Fibroblast of lung (primary cell): ENCODE data around the gene PDHX. TPM values are rescaled to one million over a fixed set of nuclear protein-coding genes. Genes with fewer than 3 reads are reported as not detected.

Experiments
- DNase-seq, 2 donors: peaks; one replicate each; pipeline versions ENCODE4 v3.0.0 to v3.0.0-alpha.2; 2010; ENCODE audit warnings: low read depth in 2 of 2
- H2AFZ ChIP-seq: 2 replicates; pipeline ENCODE4 v1.5.1; 2012; ENCODE audit warnings: low read length, control low read depth, inconsistent platforms
- H3K27ac ChIP-seq: 2 replicates; pipeline ENCODE4 v1.5.1; 2011; ENCODE audit warnings: low read length, control low read depth; ENCODE audit not compliant: insufficient read depth
- H3K27me3 ChIP-seq: 2 replicates; pipeline ENCODE4 v1.5.1; 2011; ENCODE audit warnings: mild to moderate bottlenecking, low read length; ENCODE audit not compliant: control insufficient read depth, insufficient read depth
- H3K36me3 ChIP-seq: 2 replicates; pipeline ENCODE4 v1.5.1; 2011; ENCODE audit warnings: low read length; ENCODE audit not compliant: control insufficient read depth, insufficient read depth
- H3K4me1 ChIP-seq: 2 replicates; pipeline ENCODE4 v1.5.1; 2011; ENCODE audit warnings: low read length; ENCODE audit not compliant: control insufficient read depth, insufficient read depth; ENCODE audit errors: extremely low read depth
- H3K4me2 ChIP-seq: 2 replicates; pipeline ENCODE4 v1.5.1; 2011; ENCODE audit warnings: low read length, control low read depth; ENCODE audit not compliant: insufficient read depth; ENCODE audit errors: extremely low read depth
- H3K4me3 ChIP-seq, 4 experiments: fragments of 200-600 bp in 1 of 4; sonication (generic) in 1 of 4; replicated peaks in 1 of 4; 2 replicates each; pipeline ENCODE4 v1.5.1; 2011 to 2016; ENCODE audit warnings: low read length in 4 of 4, low read depth in 3 of 4, mild to moderate bottlenecking in 3 of 4, control low read depth in 2 of 4, inconsistent platforms in 1 of 4, mixed read lengths in 1 of 4; ENCODE audit not compliant: insufficient read depth in 1 of 4; ENCODE audit errors: control extremely low read depth in 1 of 4
- H3K79me2 ChIP-seq: 2 replicates; pipeline ENCODE4 v1.5.1; 2012; ENCODE audit warnings: mild to moderate bottlenecking, low read length, inconsistent platforms; ENCODE audit not compliant: control insufficient read depth, insufficient read depth
- H3K9ac ChIP-seq: 2 replicates; pipeline ENCODE4 v1.5.1; 2011; ENCODE audit warnings: mild to moderate bottlenecking, low read length, control low read depth; ENCODE audit not compliant: insufficient read depth
- H3K9me3 ChIP-seq: 2 replicates; pipeline ENCODE4 v1.5.1; 2012; ENCODE audit warnings: low read depth, low read length; ENCODE audit not compliant: control insufficient read depth, insufficient read depth
- H4K20me1 ChIP-seq: 2 replicates; pipeline ENCODE4 v1.5.1; 2011; ENCODE audit warnings: low read length; ENCODE audit not compliant: control insufficient read depth, insufficient read depth; ENCODE audit errors: extremely low read depth
- CTCF ChIP-seq, 2 donors: IDR thresholded peaks in 1 of 2; conservative IDR thresholded peaks in 1 of 2; 1 replicate in 1 of 2; 2 replicates in 1 of 2; pipeline ENCODE4 v1.5.1; 2011 to 2012; ENCODE audit warnings: low read length in 2 of 2, control low read depth in 1 of 2, inconsistent platforms in 1 of 2, low read depth in 1 of 2, mild to moderate bottlenecking in 1 of 2
- EZH2 ChIP-seq: IDR thresholded peaks from 2 replicates; pipeline ENCODE4 v1.5.1; 2012; ENCODE audit warnings: low read length, control low read depth, mild to moderate bottlenecking; ENCODE audit errors: missing control alignments
- polyA plus RNA-seq, 2 donors: library from polyadenylated mRNA; depleted of rRNA in 1 of 2; stranded (reverse) in 1 of 2; unstranded in 1 of 2; fragments of >200 nt; gene quantifications; 2 replicates each; pipeline ENCODE4 v1.2.1, GENCODE V29; 2011 to 2012; ENCODE audit warnings: missing spikeins in 1 of 2
- total RNA-seq: library from RNA; depleted of rRNA; stranded (reverse); fragments of >200 nt; gene quantifications from 2 replicates; pipeline ENCODE4 v1.2.1, GENCODE V29; 2014

PDHX gene
- total and polyA plus RNA-seq, 2 donors (not counting 1 experiment from before 2014, with no cell fraction given): 29.6 to 36.5 TPM

GRCh38 chr11:34997952-34998528, 81.6 kb downstream of the PDHX start:
- H2AFZ ChIP-seq: no peak overlapping the region
- no peak overlapping the region for H3K27ac ChIP-seq
- H3K4me1 ChIP-seq: peaks cover 2% of the 10 kb centered on the region
- H3K9me3 ChIP-seq: no peaks in the 10 kb centered on the region
- TF ChIP-seq EZH2 (no peak), CTCF (conservative IDR thresholded peaks at IDR 0.05 in 1 of 2, IDR thresholded peaks at IDR 0.05 in 1 of 2; ENCODE audit: low read depth in 1 of 2, low read length in 2 of 2) (peak; percentile 20 to 28)
- H3K4me2 ChIP-seq: no peak overlapping the region
- H3K4me3 ChIP-seq: no peak overlapping the region
- H3K27me3 ChIP-seq: no peaks in the 10 kb centered on the region
- H3K9ac ChIP-seq: no peak overlapping the region
- no peaks in the 10 kb centered on the region for H4K20me1 ChIP-seq
- peak; percentile 38 to 68 for DNase-seq
- H3K79me2 ChIP-seq: no peaks in the 10 kb centered on the region
- peaks cover 2% of the 10 kb centered on the region for H3K36me3 ChIP-seq

GRCh38 chr11:34999453-34999852, 83.0 kb downstream of the PDHX start:
- Histone ChIP-seq H3K27me3 (no peaks in the 10 kb centered on the region), H3K27ac (no peak overlapping the region), H3K4me2 (no peak overlapping the region), H2AFZ (no peak overlapping the region), H3K36me3 (no peaks in the 10 kb centered on the region), H3K9ac (no peak overlapping the region), H4K20me1 (no peaks in the 10 kb centered on the region), H3K4me1 (peaks cover 2% of the 10 kb centered on the region), H3K9me3 (no peaks in the 10 kb centered on the region), H3K79me2 (no peaks in the 10 kb centered on the region), H3K4me3 (no peak overlapping the region)
- TF ChIP-seq CTCF (conservative IDR thresholded peaks at IDR 0.05 in 1 of 2, IDR thresholded peaks at IDR 0.05 in 1 of 2; ENCODE audit: low read depth in 1 of 2, low read length in 2 of 2): no peak
- no peak for TF ChIP-seq EZH2
- DNase-seq: no peak

GRCh38 chr11:35003186-35003585, 86.8 kb downstream of the PDHX start:
- Histone ChIP-seq H3K9me3 (no peaks in the 10 kb centered on the region), H3K36me3 (no peaks in the 10 kb centered on the region), H3K79me2 (no peaks in the 10 kb centered on the region), H4K20me1 (no peaks in the 10 kb centered on the region), H2AFZ (no peak overlapping the region), H3K9ac (no peak overlapping the region), H3K27me3 (no peaks in the 10 kb centered on the region), H3K4me2 (no peak overlapping the region), H3K4me3 (no peak overlapping the region), H3K27ac (no peak overlapping the region), H3K4me1 (peaks cover 2% of the 10 kb centered on the region)
- TF ChIP-seq EZH2: no peak
- TF ChIP-seq CTCF (conservative IDR thresholded peaks at IDR 0.05 in 1 of 2, IDR thresholded peaks at IDR 0.05 in 1 of 2; ENCODE audit: low read depth in 1 of 2, low read length in 2 of 2): no peak
- peak in 1 of 2 donors; percentile 13 for DNase-seq
